NCI-H2107 treated with DMSO at 0.1 percent for 48 hours (cell line): ENCODE measurements around the gene ZNF844.
"Not testable (repeated sequence)": the region's sequence is repeated elsewhere in the genome, so short reads cannot be mapped to it uniquely, and the experiment has no call there.

ENCODE experiments used
- DNase-seq: peaks from one replicate; lab custom pipeline; 2025; ENCODE audit not compliant: unreplicated experiment; lab: John Stamatoyannopoulos, UW

Gene ZNF844

DNA sequence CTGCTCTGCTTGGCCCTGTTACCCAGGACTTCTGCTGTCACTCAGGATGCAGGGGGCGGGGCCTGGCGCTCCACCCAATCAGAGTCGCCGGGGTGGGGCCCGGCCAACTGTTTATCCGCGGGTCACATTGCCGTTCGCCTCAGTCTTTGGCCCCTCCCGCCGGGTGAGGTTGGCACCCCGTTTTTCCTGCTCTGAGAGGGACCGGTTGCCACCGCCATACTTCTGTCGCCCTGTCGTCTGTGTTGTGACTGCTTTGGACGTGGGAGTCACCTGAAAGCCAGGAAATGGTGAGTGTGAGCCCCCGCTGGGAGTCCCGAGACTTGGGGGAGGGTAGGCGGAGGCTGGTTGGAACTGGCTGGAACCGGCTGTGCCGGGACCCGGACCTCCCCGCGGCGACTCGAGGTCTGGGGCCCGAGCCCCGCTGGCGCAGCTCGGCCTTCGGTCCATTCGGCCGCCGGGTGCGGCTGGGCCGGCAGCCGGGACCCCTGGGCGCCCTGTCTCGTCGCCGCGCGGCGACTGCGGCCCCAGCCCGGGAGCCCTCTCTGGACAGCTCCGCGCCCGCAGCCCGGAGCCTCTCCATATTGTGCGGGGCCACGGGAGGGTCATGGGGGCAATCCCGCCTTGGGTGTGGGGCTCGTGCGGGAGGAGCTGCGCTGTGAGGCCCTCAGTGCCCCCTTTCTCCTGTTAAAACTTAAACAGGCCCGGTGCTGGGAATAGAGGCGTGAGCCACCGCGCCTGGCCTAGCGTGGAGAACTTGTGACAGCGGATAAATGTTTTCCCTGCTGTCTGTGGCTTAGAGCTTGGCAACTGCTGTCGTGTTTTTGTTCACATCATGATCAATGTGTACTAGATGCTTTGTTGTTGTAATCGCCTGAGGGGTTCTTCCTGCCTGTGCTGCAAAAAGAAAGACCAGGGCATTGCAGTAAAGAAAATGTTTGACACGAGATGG lies at the start of gene ZNF844:
TSS of gene ZNF844 (plus strand) at position 142 of the 949 bp plus-strand sequence. CDS start at position 285, 143 bp downstream.
- DNase-seq, result no peak

DNA sequence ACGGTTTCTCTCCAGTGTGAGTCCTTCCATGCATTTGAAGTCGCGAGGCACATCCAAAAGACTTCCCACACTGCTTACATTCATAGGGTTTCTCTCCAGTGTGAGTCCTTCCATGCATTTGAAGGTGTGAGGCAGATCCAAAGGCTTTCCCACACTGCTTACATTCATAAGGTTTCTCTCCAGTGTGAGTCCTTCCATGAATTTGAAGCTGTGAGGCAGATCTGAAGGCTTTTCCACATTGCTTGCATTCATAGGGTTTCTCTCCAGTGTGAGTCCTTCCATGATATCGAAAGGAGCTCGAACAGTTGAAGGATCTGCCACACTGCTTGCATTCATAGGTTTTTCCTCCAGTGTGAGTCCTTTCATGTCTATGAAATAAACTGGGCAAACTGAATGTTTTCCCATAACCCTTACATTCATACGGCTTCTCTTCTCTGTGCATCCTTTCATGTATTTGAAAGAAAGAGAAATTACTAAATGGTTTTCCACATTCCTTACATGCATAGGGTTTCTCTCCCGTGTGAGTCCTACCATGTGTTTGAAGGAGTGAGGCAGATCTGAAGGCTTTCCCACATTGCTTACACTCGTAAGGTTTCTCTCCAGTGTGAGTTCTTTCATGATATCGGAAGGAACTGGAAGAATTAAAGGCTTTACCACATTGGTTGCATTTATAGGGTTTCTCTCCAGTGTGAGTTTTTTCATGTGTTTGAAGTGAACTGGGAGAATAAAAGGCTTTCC lies 49.3 kb upstream of the ZNF844 start:
- DNase-seq, result no peak

DNA sequence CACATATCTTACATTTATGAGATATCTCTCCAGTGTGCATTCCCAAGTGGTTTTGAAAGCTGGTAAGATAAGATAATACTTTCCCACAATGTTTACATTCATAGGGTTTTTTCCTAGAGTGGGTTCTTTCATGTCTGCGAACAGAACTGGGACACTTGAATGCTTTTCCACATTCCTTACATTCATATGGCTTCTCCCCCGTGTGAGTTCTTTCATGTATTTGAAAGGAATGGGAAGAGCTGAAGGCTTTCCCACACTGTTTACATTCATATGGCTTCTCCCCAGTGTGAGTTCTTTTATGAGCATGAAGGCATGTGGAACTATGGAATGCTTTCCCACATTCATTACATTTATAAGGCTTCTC lies 48.8 kb upstream of the ZNF844 start:
- DNase-seq, result no peak

DNA sequence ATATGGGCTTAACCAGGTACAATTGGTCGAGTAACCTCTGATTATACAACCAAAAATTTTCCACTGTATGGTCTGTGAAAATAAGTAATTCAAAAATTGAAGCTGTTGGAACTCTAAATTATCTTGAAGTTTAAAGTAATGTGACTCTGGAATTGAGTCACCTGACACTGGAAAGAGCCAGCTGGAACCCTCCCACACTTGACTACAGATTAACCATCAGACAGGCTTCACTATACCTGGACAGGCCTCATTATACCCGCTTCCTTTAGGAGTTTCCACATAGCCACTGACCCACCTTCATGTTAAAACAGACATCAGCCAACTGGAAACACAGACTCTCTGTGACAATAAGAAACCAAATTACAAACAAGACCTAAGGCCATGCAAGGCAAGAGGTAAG lies 30.3 kb upstream of the ZNF844 start:
- DNase-seq, result no peak

DNA sequence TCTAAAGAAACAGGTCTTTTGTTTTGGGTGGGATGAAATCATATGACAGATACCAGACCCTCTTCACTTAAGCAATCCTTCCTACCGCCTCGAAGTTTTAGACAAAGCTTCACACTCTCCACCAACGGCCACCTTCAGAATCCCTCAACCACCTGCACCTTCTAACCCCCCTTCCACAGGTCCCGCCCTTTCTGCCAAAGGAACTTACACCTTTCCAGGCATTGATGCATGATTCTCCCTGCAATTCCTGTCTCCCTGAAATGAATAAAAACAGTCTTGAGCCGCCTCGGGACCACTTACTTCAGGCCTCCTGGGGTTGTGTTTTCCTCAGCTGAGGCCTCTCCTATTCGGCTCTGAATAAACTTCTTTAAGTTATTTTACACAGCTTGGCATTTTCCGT lies 29.9 kb upstream of the ZNF844 start:
- no peak for DNase-seq

DNA sequence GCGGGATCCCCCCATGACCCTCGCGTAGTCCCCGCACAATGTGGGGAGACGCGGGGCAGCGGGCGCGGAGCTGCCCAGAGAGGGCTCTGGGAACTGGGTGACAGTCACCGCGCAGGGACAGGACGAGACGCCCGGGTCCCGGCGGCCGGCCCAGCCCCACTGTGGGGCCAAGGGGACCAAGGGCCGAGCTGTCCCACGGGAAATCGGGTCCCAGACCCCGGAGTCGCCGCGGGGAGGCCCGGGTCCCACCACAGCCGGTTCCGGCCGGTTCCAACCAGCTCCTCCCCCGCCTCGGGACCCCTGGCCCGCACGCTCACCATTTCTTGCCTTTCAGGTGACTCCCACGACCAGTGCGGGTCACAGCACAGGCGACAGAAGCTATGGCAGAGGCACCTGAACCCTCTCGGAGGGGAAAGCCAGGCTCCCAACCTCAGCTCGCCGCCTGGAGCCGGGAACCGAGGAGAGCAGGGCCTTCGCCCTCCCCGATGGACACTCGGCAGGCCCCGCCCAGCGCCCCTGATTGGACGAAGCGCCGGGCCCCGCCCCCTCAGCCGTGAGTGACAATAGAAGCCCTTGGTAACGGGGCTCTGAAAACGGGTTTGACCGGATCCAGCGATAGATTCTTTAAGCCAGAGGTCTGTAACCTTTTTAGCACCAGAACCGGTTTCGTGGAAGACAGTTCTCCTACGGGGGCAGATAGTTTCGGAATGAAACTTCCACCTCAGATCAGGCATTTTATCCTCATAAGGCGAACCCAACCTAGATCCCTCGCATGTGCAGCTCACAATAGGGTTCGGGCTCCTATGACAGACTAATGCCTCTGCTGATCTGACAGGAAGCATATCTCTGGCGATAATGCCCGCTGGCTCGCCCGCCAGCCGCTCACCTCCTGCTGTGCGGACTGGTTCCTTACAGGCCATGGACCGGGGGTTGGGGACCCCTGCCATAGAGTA lies 29.0 kb upstream of the ZNF844 start, which contains the start of gene ZNF433:
TSS of gene ZNF433 (minus strand) at position 460 of the 953 bp plus-strand sequence. CDS start at position 320, 140 bp downstream.
- peak; percentile 25 for DNase-seq

DNA sequence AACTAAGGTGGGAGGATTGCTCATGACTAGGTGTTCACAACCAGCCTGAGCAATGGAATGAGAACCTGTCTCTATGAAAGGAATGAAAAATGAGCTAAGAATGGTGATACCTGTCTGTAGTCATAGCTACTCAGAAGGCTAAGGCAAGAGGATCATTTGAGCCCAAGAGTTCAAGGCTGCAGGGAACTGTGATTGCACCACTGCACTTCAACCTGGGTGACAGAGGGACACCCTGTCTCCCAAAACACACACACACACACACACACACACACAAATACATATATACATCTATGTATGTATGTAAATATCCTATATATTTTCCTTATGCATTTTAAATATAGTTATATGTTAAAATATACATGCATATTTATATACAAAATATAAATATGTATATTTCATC lies 21.6 kb upstream of the ZNF844 start:
- DNase-seq, result no peak

DNA sequence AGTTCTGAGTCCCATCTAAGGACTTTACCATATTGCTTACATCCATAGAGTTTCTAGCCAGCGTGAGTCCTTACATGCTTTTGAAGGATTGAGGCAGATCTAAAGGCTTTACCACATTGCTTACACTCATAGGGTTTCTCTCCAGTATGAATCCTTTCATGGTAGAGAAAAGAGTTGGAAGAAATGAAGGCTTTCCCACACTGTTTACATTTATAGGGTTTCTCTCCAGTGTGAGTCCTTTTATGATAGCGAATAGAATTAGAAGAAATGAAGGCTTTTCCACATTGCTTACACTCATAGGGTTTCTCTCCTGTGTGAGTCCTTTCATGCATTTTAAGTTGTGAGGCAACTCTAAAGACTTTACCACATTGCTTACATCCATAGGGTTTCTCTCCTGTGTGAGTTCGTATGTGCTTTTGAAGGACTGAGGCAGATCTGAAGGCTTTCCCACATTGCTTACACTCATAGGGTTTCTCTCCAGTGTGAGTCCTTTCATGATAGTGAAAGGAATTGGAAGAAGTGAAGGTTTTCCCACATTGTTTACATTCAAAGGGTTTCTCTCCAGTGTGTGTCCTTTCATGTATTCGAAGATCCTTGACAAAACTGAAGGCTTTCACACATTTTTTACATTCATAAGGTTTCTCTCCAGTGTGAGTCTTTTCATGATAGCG lies 20.6 kb upstream of the ZNF844 start:
- no peak for DNase-seq

DNA sequence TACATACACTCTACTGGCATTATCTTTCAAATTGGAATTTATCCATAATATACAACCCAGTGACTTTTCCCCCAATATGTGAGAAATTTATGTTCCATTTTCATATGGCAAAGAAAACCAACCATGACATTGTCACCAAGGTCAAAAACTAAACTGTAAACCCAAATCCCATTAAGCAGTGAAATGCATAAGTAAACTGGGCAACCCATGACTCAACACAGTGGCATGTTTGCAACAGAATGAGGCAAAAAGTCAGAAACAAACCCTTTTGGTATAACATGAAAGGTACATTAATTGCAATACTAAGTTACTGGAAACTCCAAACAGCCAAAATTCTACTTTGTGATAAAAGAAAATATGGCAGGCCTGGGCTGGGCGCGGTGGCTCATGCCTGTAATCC lies 16.7 kb upstream of the ZNF844 start:
- no peak for DNase-seq

DNA sequence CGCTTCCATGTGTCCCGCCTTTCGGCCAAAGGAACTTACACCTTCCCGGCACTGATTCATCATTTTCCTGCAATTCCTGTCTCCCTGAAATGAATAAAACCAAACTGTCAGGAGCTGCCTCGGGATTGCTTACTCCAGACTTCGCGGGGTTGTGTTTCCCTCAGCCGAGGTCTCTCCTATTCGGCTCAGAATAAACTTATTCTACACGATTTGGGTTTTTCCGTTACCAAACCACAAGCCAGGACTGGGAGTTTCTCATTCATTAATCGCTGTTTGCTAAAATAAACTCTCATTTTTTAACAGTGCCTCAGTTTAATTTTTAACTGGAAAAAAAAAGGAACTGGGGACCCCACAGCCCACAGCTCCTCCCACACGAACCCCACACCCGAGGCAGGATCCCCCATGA lies 12.4 kb upstream of the ZNF844 start:
- no peak for DNase-seq

DNA sequence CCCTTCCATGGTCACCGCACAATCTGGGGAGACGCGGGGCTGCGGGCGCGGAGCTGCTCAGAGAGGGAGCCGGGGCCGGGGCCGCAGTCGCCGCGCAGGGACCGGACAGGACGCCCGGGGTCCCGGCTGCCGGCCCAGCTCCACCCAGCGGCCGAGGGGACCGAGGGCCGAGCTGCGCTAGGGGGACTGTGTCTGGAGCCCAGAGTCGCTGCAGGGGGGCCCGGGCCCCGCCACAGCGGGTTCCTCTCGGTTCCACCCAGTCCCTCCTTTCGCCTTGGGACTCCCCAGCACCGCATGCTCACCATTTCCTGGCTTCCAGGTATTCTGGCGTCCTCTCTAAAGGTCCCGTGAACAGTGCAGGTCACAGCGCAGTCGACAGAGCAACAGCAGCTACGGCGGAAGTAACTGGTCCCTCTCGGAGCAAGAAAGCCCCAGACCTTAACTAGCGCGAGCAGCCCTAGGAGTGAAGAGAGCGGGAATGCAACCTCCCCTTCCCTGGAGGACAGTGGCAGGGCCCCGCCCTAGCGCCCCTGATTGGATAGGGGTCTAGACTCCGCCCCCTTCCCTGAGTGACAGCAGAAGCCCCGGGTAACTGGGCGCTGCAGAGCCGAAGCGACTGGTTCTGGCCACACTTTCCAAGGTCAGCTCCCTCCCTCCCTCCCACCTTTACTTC lies 11.9 kb upstream of the ZNF844 start, which contains the start of gene ZNF878:
TSS of gene ZNF878 (minus strand) at position 465 of the 673 bp plus-strand sequence. CDS start at position 305, 160 bp downstream.
- no peak for DNase-seq

DNA sequence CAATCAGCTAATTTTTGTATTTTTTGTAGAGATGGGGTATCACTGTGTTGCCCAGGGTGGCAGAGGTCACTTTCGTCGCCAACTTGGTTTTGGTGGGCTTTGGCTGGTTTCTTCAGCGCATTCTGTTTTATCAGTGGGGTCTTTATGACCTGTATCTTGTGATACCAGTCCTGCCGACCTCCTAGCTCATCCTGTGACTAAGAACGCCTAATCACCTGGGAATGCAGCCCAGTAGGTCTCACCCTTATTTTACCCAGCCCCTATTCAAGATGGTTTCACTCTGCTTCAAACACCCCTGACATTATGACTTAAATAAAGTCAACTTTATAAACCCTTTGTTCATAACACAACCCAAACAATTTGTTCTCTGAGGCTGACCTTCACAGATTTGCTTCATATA lies 8.7 kb upstream of the ZNF844 start:
- no peak for DNase-seq

DNA sequence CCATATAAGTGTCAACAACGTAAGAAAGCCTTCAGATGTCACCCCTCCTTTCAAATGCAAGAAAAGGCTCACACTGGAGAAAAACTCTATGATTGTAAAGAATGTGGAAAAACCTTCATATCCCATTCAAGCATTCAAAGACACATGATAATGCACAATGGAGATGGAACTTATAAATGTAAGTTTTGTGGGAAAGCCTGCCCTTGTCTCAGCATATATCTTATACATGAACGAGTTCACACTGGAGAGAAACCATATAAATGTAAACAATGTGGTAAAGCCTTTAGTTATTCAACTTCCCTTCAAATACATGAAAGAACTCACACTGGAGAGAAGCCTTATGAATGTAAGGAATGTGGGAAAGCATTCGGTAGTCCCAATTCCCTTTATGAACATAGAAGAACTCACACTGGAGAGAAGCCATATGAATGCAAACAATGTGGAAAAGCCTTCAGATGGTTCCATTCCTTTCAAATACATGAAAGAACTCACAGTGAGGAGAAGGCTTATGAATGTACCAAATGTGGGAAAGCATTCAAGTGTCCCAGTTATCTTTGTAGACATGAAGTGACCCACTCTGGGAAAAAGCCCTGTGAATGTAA lies 11.1 kb downstream of the ZNF844 start:
- DNase-seq, result no peak

DNA sequence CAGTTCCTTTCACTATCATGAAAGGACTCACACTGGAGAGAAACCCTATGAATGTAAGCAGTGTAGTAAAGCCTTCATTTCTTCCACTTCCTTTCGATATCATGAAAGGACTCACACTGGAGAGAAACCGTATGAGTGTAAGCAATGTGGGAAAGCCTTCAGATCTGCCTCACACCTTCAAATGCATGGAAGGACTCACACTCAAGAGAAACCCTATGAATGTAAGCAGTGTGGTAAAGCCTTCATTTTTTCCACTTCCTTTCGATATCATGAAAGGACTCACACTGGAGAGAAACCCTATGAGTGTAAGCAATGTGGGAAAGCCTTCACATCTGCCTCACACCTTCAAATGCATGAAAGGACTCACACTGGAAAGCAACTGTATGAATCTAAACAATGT lies 11.8 kb downstream of the ZNF844 start:
- DNase-seq, result not testable (repeated sequence)

DNA sequence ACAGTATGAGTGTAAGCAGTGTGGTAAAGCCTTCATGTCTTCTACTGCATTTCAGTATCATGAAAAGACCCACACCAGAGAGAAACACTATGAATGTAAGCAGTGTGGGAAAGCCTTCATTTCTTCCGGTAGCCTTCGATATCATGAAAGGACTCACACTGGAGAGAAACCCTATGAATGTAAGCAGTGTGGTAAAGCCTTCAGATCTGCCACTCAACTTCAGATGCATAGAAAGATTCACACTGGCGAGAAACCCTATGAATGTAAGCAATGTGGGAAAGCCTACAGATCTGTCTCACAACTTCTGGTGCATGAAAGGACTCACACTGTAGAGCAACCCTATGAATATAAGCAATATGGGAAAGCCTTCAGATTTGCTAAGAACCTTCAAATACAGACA lies 12.8 kb downstream of the ZNF844 start:
- DNase-seq, result no peak

DNA sequence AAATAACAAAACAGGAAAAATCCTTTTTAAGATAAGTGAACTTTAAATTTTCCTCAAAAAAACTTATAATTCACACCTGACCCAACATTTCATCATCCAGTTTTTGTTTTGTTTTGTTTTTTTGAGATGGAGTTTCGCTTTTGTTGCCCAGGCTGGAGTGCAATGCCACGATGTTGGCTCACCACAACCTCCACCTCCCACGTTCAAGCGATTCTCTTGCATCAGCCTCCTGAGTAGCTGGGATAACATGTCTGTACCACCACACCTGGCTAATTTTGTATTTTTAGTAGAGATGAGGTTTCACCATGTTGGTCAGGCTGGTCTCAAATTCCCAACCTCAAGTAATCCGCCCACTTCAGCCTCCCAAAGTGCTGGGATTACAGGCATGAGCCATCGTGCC lies 18.8 kb downstream of the ZNF844 start:
- DNase-seq, result not testable (repeated sequence)

DNA sequence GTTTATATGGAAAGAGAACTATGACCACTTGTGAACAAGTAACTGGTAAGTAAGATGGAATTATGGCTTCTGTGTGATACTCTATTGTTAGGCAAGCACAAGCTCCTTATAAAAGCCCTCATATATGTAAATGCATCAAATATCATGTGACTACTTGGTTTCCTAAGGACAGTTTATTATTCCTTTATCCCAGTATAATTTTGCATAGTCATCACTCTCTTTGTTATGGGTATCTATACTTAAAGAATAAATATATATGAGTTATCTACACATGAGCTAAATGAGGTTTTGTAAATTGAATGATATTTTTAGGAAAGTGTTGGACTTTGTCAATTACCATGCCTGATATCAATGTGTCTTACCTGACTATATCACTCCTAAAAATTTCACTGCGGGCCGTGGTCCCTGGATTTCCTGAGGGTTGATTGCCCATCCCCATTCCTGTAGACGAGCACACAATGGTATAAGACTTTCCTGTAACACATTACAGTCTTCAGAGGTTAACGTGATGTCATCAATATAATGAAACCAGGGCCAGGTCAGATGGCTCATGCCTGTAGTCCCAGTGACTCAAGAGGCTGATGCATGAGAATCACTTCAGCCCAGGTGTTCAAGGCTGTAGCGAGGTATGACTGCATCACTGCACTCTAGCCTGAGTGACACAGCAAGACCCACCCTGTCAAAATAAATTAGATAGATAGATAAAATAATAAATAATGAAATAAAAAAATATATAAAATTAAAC lies 20.7 kb downstream of the ZNF844 start:
- DNase-seq, result no peak

DNA sequence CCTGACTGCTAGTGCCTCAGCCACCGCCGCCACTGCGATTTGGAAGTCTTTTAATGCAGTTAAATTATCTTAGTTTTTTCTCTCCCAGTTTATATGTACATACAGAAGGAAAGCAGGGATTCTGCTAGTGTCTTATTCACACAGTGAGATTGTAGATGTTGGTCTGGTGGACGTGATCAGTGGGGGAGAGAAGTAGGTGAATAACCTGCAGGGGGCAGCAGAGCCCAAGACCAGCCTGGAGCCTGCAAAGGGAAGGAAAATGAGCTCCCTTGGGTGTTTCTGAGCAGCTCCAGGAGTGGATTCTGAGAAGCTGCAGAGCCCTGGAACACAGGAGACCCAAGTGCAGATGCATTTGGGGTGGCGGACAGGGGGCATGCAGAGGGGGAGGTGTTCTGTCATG lies 26.3 kb downstream of the ZNF844 start:
- no peak for DNase-seq
